ENCODE results near the gene GOT1.

GOT1 gene

GRCh38 chr10:99433378-99434020, 3.1 kb upstream of the GOT1 start:
- DNase-seq (ENCODE audit: low read depth), result no peak
- TF ChIP-seq CTCF (conservative IDR thresholded peaks at IDR 0.05; ENCODE audit: low read depth, low read length), result peak; percentile 39
- H3K4me3 ChIP-seq (ENCODE audit: low read length), result no peak overlapping the region

- DNase-seq (ENCODE audit: low read depth), result no peak
- no peak overlapping the region for H3K4me3 ChIP-seq (ENCODE audit: low read length)
- TF ChIP-seq CTCF (conservative IDR thresholded peaks at IDR 0.05; ENCODE audit: low read depth, low read length), result no peak
These were observed 2.5 kb upstream of the GOT1 start for GRCh38 chr10:99432881-99433280.

GRCh38 chr10:99432047-99432446, 1.6 kb upstream of the GOT1 start:
- peak overlapping the region; percentile 100 for H3K4me3 ChIP-seq (ENCODE audit: low read length)
- no peak for TF ChIP-seq CTCF (conservative IDR thresholded peaks at IDR 0.05; ENCODE audit: low read depth, low read length)
- DNase-seq (ENCODE audit: low read depth), result no peak

GRCh38 chr10:99431190-99431760, 851 bp upstream of the GOT1 start:
- peak overlapping the region; percentile 100 for H3K4me3 ChIP-seq (ENCODE audit: low read length)
- no peak for TF ChIP-seq CTCF (conservative IDR thresholded peaks at IDR 0.05; ENCODE audit: low read depth, low read length)
- DNase-seq (ENCODE audit: low read depth), result no peak

GRCh38 chr10:99430116-99430450, 341 bp downstream of the GOT1 start:
- no peak for DNase-seq (ENCODE audit: low read depth)
- no peak for TF ChIP-seq CTCF (conservative IDR thresholded peaks at IDR 0.05; ENCODE audit: low read depth, low read length)
- peak overlapping the region; percentile 100 for H3K4me3 ChIP-seq (ENCODE audit: low read length)

GRCh38 chr10:99429517-99430095, 818 bp downstream of the GOT1 start:
- TF ChIP-seq CTCF (conservative IDR thresholded peaks at IDR 0.05; ENCODE audit: low read depth, low read length), result no peak
- peak overlapping the region; percentile 100 for H3K4me3 ChIP-seq (ENCODE audit: low read length)
- DNase-seq (ENCODE audit: low read depth), result no peak
